ENCODE data around the gene EMP1. TPM values are rescaled to one million over a fixed set of nuclear protein-coding genes. Genes with fewer than 3 reads are reported as not detected.

Gene EMP1
- total and polyA plus RNA-seq, 2 donors (not counting 3 experiments of a cell fraction or from before 2014, with no cell fraction given): 265 to 528 TPM

GRCh38 chr12:13219320-13219719 is 22.8 kb downstream of the EMP1 start:
- FAIRE-seq (no peak), DNase-seq (ENCODE audit: low read depth, low spot score) (no peak)
- H2AFZ ChIP-seq (ENCODE audit: low read depth, low read length): no peak overlapping the region
- no peaks in the 10 kb centered on the region for H4K20me1 ChIP-seq (replicated peaks; ENCODE audit: control insufficient read depth, extremely low read depth, insufficient read depth, low read length)
- H3K27ac ChIP-seq (ENCODE audit: insufficient read depth, low read depth, low read length): no peak overlapping the region
- H3K9me1 ChIP-seq (replicated peaks; ENCODE audit: control insufficient read depth, extremely low read depth, insufficient read depth, low read length): no peaks in the 10 kb centered on the region
- TF ChIP-seq FOS (IDR thresholded peaks at IDR 0.05; ENCODE audit: borderline replicate concordance, insufficient read depth, low read length): no peak
- TF ChIP-seq POLR2A (IDR thresholded peaks at IDR 0.05; ENCODE audit: low read depth, low read length): no peak
- no peak for TF ChIP-seq POLR2AphosphoS5 (IDR thresholded peaks at IDR 0.05; ENCODE audit: insufficient read depth, low read depth, low read length)
- no peak for TF ChIP-seq CTCF (IDR thresholded peaks at IDR 0.05; ENCODE audit: extremely low read depth in 1 of 2, insufficient read depth in 1 of 2, low read depth in 1 of 2, low read length in 2 of 2)
- no peak for TF ChIP-seq JUN (IDR thresholded peaks at IDR 0.05; ENCODE audit: borderline replicate concordance, insufficient read depth, insufficient read length, low read depth)
- no peak for TF ChIP-seq EZH2 (IDR thresholded peaks at IDR 0.05; ENCODE audit: borderline replicate concordance, low read depth, low read length, severe bottlenecking)
- no peak for TF ChIP-seq MAX (IDR thresholded peaks at IDR 0.05; ENCODE audit: insufficient read depth, insufficient read length)
- no peak for TF ChIP-seq MYC (IDR thresholded peaks at IDR 0.05; ENCODE audit: low read depth, low read length)
- no peak for TF ChIP-seq GATA2 (IDR thresholded peaks at IDR 0.05; ENCODE audit: insufficient read depth, insufficient read length, low read depth, low read length)
- peaks cover 25 to 27% of the 10 kb centered on the region in 2 experiments for H3K36me3 ChIP-seq (ENCODE audit: control insufficient read depth in 2 of 2, extremely low read depth in 1 of 2, insufficient read depth in 2 of 2, low read length in 2 of 2)
- H3K4me1 ChIP-seq (ENCODE audit: control insufficient read depth, extremely low read depth, insufficient read depth, low read length): no peaks in the 10 kb centered on the region
- H3K4me3 ChIP-seq (replicated peaks in 1 of 3; ENCODE audit: insufficient read depth in 1 of 3, low read depth in 1 of 3, low read length in 3 of 3): no peak overlapping the region
- dilution Hi-C loops (cut with MboI; ENCODE audit: extremely low pct_ligation_motif_present, low sequenced_read_pairs): loop anchor here (10.0 kb wide), 1 partner anchor 235 kb away; no protein-coding TSS in a partner anchor
- ChIA-PET POLR2A (no interaction called here), CTCF (interaction anchor here (0.9 to 2.5 kb wide), 4 partner anchors 8 to 383 kb away, joined by 3 to 11 read pairs (median 3); no protein-coding TSS in a partner anchor)
- H3K79me2 ChIP-seq (ENCODE audit: control insufficient read depth, insufficient read depth, low read length): no peaks in the 10 kb centered on the region
- intact Hi-C loops (cut with micrococcal nuclease): no loop called here
- no peaks in the 10 kb centered on the region for H3K27me3 ChIP-seq (ENCODE audit: control insufficient read depth in 2 of 2, insufficient read depth in 2 of 2, low read length in 2 of 2)
- no peak overlapping the region for H3K9ac ChIP-seq (replicated peaks; ENCODE audit: extremely low read depth, insufficient read depth, low read length)
- BruUV-seq (replicated peaks): no TSS peak
- no peaks in the 10 kb centered on the region for H3K9me3 ChIP-seq (replicated peaks; ENCODE audit: control insufficient read depth, insufficient read depth, low read length)
- H3K4me2 ChIP-seq (ENCODE audit: insufficient read depth, low read length): no peak overlapping the region

All from endothelial cell of umbilical vein (primary cell).